Testis (tissue), 3 donors: Measurements from ENCODE around the gene IQGAP3. TPM values are rescaled to one million over a fixed set of nuclear protein-coding genes. Genes with fewer than 3 reads are reported as not detected.

Experiments
- DNase-seq: peaks from one replicate; pipeline ENCODE4 v3.0.0-alpha.2; 2019
- H3K27ac ChIP-seq, 2 donors: fragments of 200-600 bp; sonication (generic); one replicate each; pipeline ENCODE4 v1.5.1; 2019
- H3K27me3 ChIP-seq: fragments of 200-600 bp; sonication (generic); one replicate; pipeline ENCODE4 v1.5.1; 2019
- H3K36me3 ChIP-seq: fragments of 200-600 bp; sonication (generic); one replicate; pipeline ENCODE4 v1.5.1; 2017; ENCODE audit warnings: low read depth; ENCODE audit errors: missing control alignments
- H3K4me1 ChIP-seq: fragments of 200-600 bp; sonication (generic); one replicate; pipeline ENCODE4 v1.5.1; 2019
- H3K4me3 ChIP-seq, 2 donors: fragments of 200-600 bp; sonication (generic); one replicate each; pipeline ENCODE4 v1.5.1; 2017 to 2019
- H3K9me3 ChIP-seq: fragments of 200-600 bp; sonication (generic); one replicate; pipeline ENCODE4 v1.5.1; 2017
- CTCF ChIP-seq, 3 experiments: fragments of 450-650 bp in 2 of 3; fragments of 200-600 bp in 1 of 3; sonication (generic) in 1 of 3; IDR thresholded peaks; one replicate each; pipeline ENCODE4 v1.5.1; 2016 to 2019; ENCODE audit warnings: antibody characterized with exemption in 3 of 3, mild to moderate bottlenecking in 2 of 3, moderate library complexity in 1 of 3
- POLR2A ChIP-seq: fragments of 450-650 bp; IDR thresholded peaks from one replicate; pipeline ENCODE4 v1.6.1; 2017; ENCODE audit warnings: antibody characterized with exemption, mild to moderate bottlenecking, moderate library complexity
- WGBS, 2 donors: methylation state at CpG; one replicate each; pipeline ENCODE4 v1.1.5; 2018; 5-methylcytosine and 5-hydroxymethylcytosine counted together
- intact Hi-C: fragments of 100-400 bp; cut with DNase I; formaldehyde crosslinking; loops from one replicate; pipeline ENCODE4 v1.15.1; 2023; ENCODE audit warnings: low total_unique reads
- polyA plus RNA-seq: library from polyadenylated mRNA; stranded (reverse); fragments of 350-450 nt; fragmentation: Illumina TruSeq; extraction: RNeasy Lipid Tissue Mini Kit (QIAGEN cat#74804); gene quantifications from one replicate; pipeline ENCODE4 v1.2.3, GENCODE V29; 2014; ENCODE audit warnings: low read depth, low replicate concordance; ENCODE audit not compliant: insufficient read depth
- total RNA-seq, 2 donors: library from RNA; depleted of rRNA; stranded (reverse); fragments of >200 nt; gene quantifications; one replicate each; pipeline ENCODE4 v1.2.3, GENCODE V29; 2016

Gene IQGAP3
- total and polyA plus RNA-seq, 3 donors from 2014 or later = 5.6 to 13.4 (median 8.2) TPM

GRCh38 chr1:156533568-156534220 lies 38.7 kb downstream of the IQGAP3 start:
- 90 to 91% methylated on average over 10 to 11 of the region's 11 CpGs for WGBS, 2 donors
- Histone ChIP-seq H3K27me3 (no peaks in the 10 kb centered on the region), H3K4me1 (no peaks in the 10 kb centered on the region), H3K9me3 (no peaks in the 10 kb centered on the region), H3K36me3 (no peaks in the 10 kb centered on the region), H3K4me3 (no peak overlapping the region), H3K27ac (no peak overlapping the region)
- TF ChIP-seq CTCF (IDR thresholded peaks at IDR 0.05) (no peak), POLR2A (no peak)
- intact Hi-C loops = no loop called here
- no peak for DNase-seq

- no peak for TF ChIP-seq CTCF (IDR thresholded peaks at IDR 0.05)
- no peaks in the 10 kb centered on the region for H3K27me3 ChIP-seq
- DNase-seq = no peak
- H3K27ac ChIP-seq = no peak overlapping the region
- intact Hi-C loops = no loop called here
- no peaks in the 10 kb centered on the region for H3K36me3 ChIP-seq
- 90 to 93% methylated on average over 4 of the region's 4 CpGs for WGBS, 2 donors
- H3K4me3 ChIP-seq = no peak overlapping the region
- no peaks in the 10 kb centered on the region for H3K9me3 ChIP-seq
- H3K4me1 ChIP-seq = no peaks in the 10 kb centered on the region
Measured at GRCh38 chr1:156532374-156532773, 40.0 kb downstream of the IQGAP3 start.

DNA sequence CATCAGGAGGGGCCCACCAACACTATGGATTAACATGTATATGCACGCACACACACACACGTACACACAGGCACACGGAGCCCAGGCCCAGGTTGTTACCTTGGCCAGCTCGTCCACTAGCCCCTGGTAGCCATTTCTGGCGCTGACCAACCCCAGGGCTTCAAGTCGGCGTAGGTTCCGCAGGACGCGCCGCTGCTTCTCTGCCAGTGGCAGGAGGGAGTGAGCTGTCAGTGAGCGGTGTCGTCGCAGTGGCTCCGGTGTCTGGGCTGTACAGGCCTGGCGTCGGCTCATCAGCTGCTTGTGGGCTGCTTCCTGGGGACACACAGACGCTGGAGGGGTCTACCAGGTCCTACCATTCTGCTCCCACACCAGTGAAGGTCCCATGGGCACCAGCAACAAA lies 42.4 kb downstream of the IQGAP3 start:
- H3K4me1 ChIP-seq = peaks cover 3% of the 10 kb centered on the region
- no peaks in the 10 kb centered on the region for H3K27me3 ChIP-seq
- 94 to 95% methylated on average over 11 to 18 of the region's 18 CpGs for WGBS, 2 donors
- TF ChIP-seq CTCF (IDR thresholded peaks at IDR 0.05) (no peak), POLR2A (no peak)
- DNase-seq = no peak
- H3K27ac ChIP-seq = no peak overlapping the region
- no peak overlapping the region for H3K4me3 ChIP-seq
- H3K36me3 ChIP-seq = no peaks in the 10 kb centered on the region
- intact Hi-C loops = no loop called here
- no peaks in the 10 kb centered on the region for H3K9me3 ChIP-seq

GRCh38 chr1:156528875-156529425 lies 43.4 kb downstream of the IQGAP3 start:
- Histone ChIP-seq H3K4me1 (peaks cover 7% of the 10 kb centered on the region), H3K27me3 (no peaks in the 10 kb centered on the region), H3K4me3 (no peak overlapping the region), H3K27ac (no peak overlapping the region), H3K9me3 (no peaks in the 10 kb centered on the region), H3K36me3 (no peaks in the 10 kb centered on the region)
- intact Hi-C loops = no loop called here
- 83 to 92% methylated on average over 8 of the region's 8 CpGs for WGBS, 2 donors
- no peak for DNase-seq
- TF ChIP-seq POLR2A (no peak), CTCF (IDR thresholded peaks at IDR 0.05) (no peak)

- no peak overlapping the region for H3K4me3 ChIP-seq
- peaks cover 7% of the 10 kb centered on the region for H3K4me1 ChIP-seq
- H3K27ac ChIP-seq = no peak overlapping the region
- no peaks in the 10 kb centered on the region for H3K36me3 ChIP-seq
- 88 to 89% methylated on average over 5 of the region's 5 CpGs for WGBS, 2 donors
- DNase-seq = no peak
- H3K9me3 ChIP-seq = no peaks in the 10 kb centered on the region
- H3K27me3 ChIP-seq = no peaks in the 10 kb centered on the region
- intact Hi-C loops = no loop called here
- TF ChIP-seq POLR2A (no peak), CTCF (IDR thresholded peaks at IDR 0.05) (no peak)
Measured at GRCh38 chr1:156528231-156528630, 44.1 kb downstream of the IQGAP3 start.
